Adrenal gland (tissue), 12 donors: ENCODE data around the gene ARL8A. TPM values are rescaled to one million over a fixed set of nuclear protein-coding genes. Genes with fewer than 3 reads are reported as not detected.
A peak's percentile ranks its signal among the peaks of the same experiment; 100 is the strongest.
"Not testable (repeated sequence)": the region's sequence is repeated elsewhere in the genome, so short reads cannot be mapped to it uniquely, and the experiment has no call there.

ENCODE experiments used
- DNase-seq, 7 donors: peaks; one replicate each; pipeline ENCODE4 v3.0.0-alpha.2; 2019 to 2020
- H3K27ac ChIP-seq, 5 donors: fragments of 200-600 bp; sonication (generic) in 4 of 5; 1 replicate in 3 of 5; 2 replicates in 2 of 5; pipeline versions ENCODE4 v1.5.1 to v1.8.0; 2016 to 2020; ENCODE audit warnings: mild to moderate bottlenecking in 1 of 5
- H3K27me3 ChIP-seq: fragments of 200-600 bp; 2 replicates; pipeline ENCODE4 v1.8.0; 2021
- H3K36me3 ChIP-seq, 2 donors: fragments of 200-600 bp; replicated peaks in 1 of 2; 1 replicate in 1 of 2; 2 replicates in 1 of 2; pipeline versions ENCODE4 v1.5.1 to v1.8.0; 2018 to 2022
- H3K4me1 ChIP-seq, 2 donors: fragments of 200-600 bp; replicated peaks in 1 of 2; 1 replicate in 1 of 2; 2 replicates in 1 of 2; pipeline versions ENCODE4 v1.5.1 to v1.8.0; 2018 to 2021
- H3K4me3 ChIP-seq, 4 donors: fragments of 200-600 bp; sonication (generic) in 3 of 4; one replicate each; pipeline ENCODE4 v1.5.1; 2016 to 2018
- H3K9me3 ChIP-seq, 3 donors: fragments of 200-600 bp; sonication (generic) in 1 of 3; replicated peaks in 1 of 3; 1 replicate in 2 of 3; 2 replicates in 1 of 3; pipeline versions ENCODE4 v1.5.1 to v1.8.0; 2016 to 2021
- CTCF ChIP-seq, 6 experiments: fragments of 450-650 bp in 4 of 6; fragments of 200-600 bp in 2 of 6; sonication (generic) in 1 of 6; IDR thresholded peaks; 1 replicate in 5 of 6; 2 replicates in 1 of 6; pipeline versions ENCODE4 v1.5.1 to v1.8.0; 2016 to 2021; ENCODE audit warnings: antibody characterized with exemption in 6 of 6, mild to moderate bottlenecking in 2 of 6, moderate library complexity in 1 of 6
- POLR2A ChIP-seq, 2 donors: fragments of 450-650 bp; IDR thresholded peaks; one replicate each; pipeline ENCODE4 v1.6.1; 2017; ENCODE audit warnings: antibody characterized with exemption in 2 of 2, mild to moderate bottlenecking in 2 of 2, moderate library complexity in 1 of 2
- WGBS, 4 donors: extraction: QIAGEN DNeasy Blood & Tissue Kit in 2 of 4; methylation state at CpG; one replicate each; pipeline versions ENCODE4 v1.1.5 to v1.1.7; 2013 to 2017; 5-methylcytosine and 5-hydroxymethylcytosine counted together
- intact Hi-C, 2 donors: fragments of 100-400 bp; cut with DNase I; formaldehyde crosslinking; loops; one replicate each; pipeline versions ENCODE4 v1.14.1 to v1.15.0; 2022 to 2023
- polyA plus RNA-seq, 3 donors: library from polyadenylated mRNA; stranded (reverse); fragments of 200-250 nt in 2 of 3; fragments of 350-450 nt in 1 of 3; fragmentation: Illumina TruSeq in 1 of 3; extraction: RNeasy Lipid Tissue Mini Kit (QIAGEN cat#74804) in 1 of 3; gene quantifications; one replicate each; pipeline ENCODE4 v1.2.3, GENCODE V29; 2013 to 2014
- total RNA-seq, 9 donors: library from RNA; depleted of rRNA in 4 of 9; stranded (reverse); fragments of >200 nt in 4 of 9; fragments of 120-200 nt in 1 of 9; fragmentation: NEBNext Ultra II Directional in 1 of 9; extraction: Animal tissue kit (Norgen Biotek cat#: 25700) in 1 of 9; gene quantifications; one replicate each; pipeline versions ENCODE4 v1.1.0 to v1.2.4, GENCODE V29; 2013 to 2023
- donor health status: healthy with polysubstance abuse.
- donor health status: Bipolar disorder and iron deficiency.
- donor health status: DM: yes; HTN: yes; CAD: no.
- donor health status: DM: no; HTN: no; CAD: no.
- donor health status: DM: no; HTN: no; CAD: no.
- donor health status: DM: yes; HTN: yes; CAD: no.

Gene ARL8A
- total and polyA plus RNA-seq, 12 donors, result 26.4 to 115 (median 53.7) TPM

GRCh38 chr1:202113690-202114300 is 30.7 kb downstream of the ARL8A start:
- no peak overlapping the region for H3K27ac ChIP-seq
- peaks cover 0 to 3% of the 10 kb centered on the region in 2 donors for H3K4me1 ChIP-seq
- TF ChIP-seq POLR2A (IDR thresholded peaks at IDR 0.05) (no peak), CTCF (IDR thresholded peaks at IDR 0.05) (no peak)
- no peak overlapping the region for H3K4me3 ChIP-seq
- no peak for DNase-seq
- WGBS, 4 donors, result 52 to 64% (median 56%) methylated on average over 2 of the region's 2 CpGs
- H3K9me3 ChIP-seq, result no peaks in the 10 kb centered on the region
- no peaks in the 10 kb centered on the region for H3K27me3 ChIP-seq
- no peaks in the 10 kb centered on the region for H3K36me3 ChIP-seq
- intact Hi-C loops, result no loop called here

GRCh38 chr1:202112859-202113689 is 31.5 kb downstream of the ARL8A start:
- peak in 1 of 6 experiments; percentile 4 for TF ChIP-seq CTCF (IDR thresholded peaks at IDR 0.05)
- TF ChIP-seq POLR2A (IDR thresholded peaks at IDR 0.05), result no peak
- 16 to 27% (median 21%) methylated on average over 4 to 5 of the region's 5 CpGs for WGBS, 4 donors
- H3K4me3 ChIP-seq, result no peak overlapping the region
- intact Hi-C loops, result no loop called here
- no peaks in the 10 kb centered on the region for H3K9me3 ChIP-seq
- H3K27me3 ChIP-seq, result no peaks in the 10 kb centered on the region
- DNase-seq, result peak in 5 of 7 donors; percentile 33 to 68 (median 47)
- H3K36me3 ChIP-seq, result no peaks in the 10 kb centered on the region
- peaks cover 1 to 10% of the 10 kb centered on the region in 2 donors for H3K4me1 ChIP-seq
- peak overlapping the region in 2 of 5 donors; percentile 17 to 69 for H3K27ac ChIP-seq

DNA sequence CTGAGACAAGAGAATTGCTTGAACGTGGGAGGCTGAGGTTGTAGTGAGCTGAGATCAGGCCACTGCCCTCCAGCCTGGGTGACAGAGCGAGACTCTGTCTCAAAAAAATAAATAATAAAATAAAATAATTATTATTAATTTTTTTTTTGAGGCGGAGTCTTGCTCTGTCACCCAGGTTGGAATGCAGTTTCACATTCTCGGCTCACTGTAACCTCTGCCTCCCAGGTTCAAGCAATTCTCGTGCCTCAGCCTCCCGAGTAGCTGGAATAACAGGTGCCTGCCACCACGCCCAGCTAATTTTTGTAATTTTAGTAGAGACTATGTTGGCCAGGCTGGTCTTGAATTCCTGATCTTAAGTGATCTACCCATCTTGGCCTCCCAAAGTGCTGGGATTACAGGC is 32.9 kb downstream of the ARL8A start:
- H3K4me3 ChIP-seq, intact Hi-C loops, H3K36me3 ChIP-seq, H3K27me3 ChIP-seq, H3K27ac ChIP-seq, H3K9me3 ChIP-seq, DNase-seq: not testable (repeated sequence)
- WGBS, 4 donors, result 88 to 92% (median 91%) methylated on average over 7 of the region's 7 CpGs
- peaks cover 16 to 25% of the 10 kb centered on the region in 2 donors for H3K4me1 ChIP-seq

- no peak overlapping the region for H3K4me3 ChIP-seq
- DNase-seq, result no peak
- WGBS, 4 donors, result 91 to 100% (median 92%) methylated on average over 3 of the region's 3 CpGs
- no peak overlapping the region for H3K27ac ChIP-seq
- intact Hi-C loops, result no loop called here
- H3K9me3 ChIP-seq, result no peaks in the 10 kb centered on the region
- TF ChIP-seq POLR2A (IDR thresholded peaks at IDR 0.05) (no peak), CTCF (IDR thresholded peaks at IDR 0.05) (no peak)
- no peaks in the 10 kb centered on the region for H3K27me3 ChIP-seq
- no peaks in the 10 kb centered on the region for H3K36me3 ChIP-seq
- peaks cover 22 to 31% of the 10 kb centered on the region in 2 donors for H3K4me1 ChIP-seq
Observed at GRCh38 chr1:202110977-202111376, 33.6 kb downstream of the ARL8A start.
